GM23248 (cell line): Measurements from ENCODE around the gene SEPTIN2. TPM values are rescaled to one million over a fixed set of nuclear protein-coding genes. Genes with fewer than 3 reads are reported as not detected.

Source experiments
- DNase-seq: peaks from one replicate; pipeline ENCODE4 v3.0.0-alpha.2; 2015
- H2AFZ ChIP-seq: fragments of 200-600 bp; sonication (generic); 2 replicates; pipeline ENCODE4 v1.6.1; 2016; ENCODE audit warnings: antibody characterized with exemption
- H3F3A ChIP-seq: fragments of 200-600 bp; sonication (generic); 2 replicates; pipeline ENCODE4 v1.6.1; 2016; ENCODE audit warnings: mild to moderate bottlenecking, antibody characterized with exemption, mixed run types; ENCODE audit not compliant: insufficient read depth
- H3K27ac ChIP-seq: fragments of 200-600 bp; sonication (generic); 2 replicates; pipeline ENCODE4 v1.5.1; 2016; ENCODE audit warnings: mild to moderate bottlenecking
- H3K27me3 ChIP-seq: fragments of 200-600 bp; sonication (generic); replicated peaks from 2 replicates; pipeline ENCODE4 v1.6.1; 2016; ENCODE audit warnings: mild to moderate bottlenecking; ENCODE audit not compliant: insufficient read depth
- H3K36me3 ChIP-seq: fragments of 200-600 bp; sonication (generic); 2 replicates; pipeline ENCODE4 v1.6.1; 2016; ENCODE audit warnings: low read depth, mild to moderate bottlenecking
- H3K4me1 ChIP-seq: fragments of 200-600 bp; sonication (generic); 2 replicates; pipeline ENCODE4 v1.6.1; 2016; ENCODE audit warnings: mild to moderate bottlenecking; ENCODE audit not compliant: insufficient read depth
- H3K4me2 ChIP-seq: fragments of 200-600 bp; sonication (generic); one replicate; pipeline ENCODE4 v1.6.1; 2016; ENCODE audit warnings: mild to moderate bottlenecking; ENCODE audit not compliant: unreplicated experiment
- H3K4me3 ChIP-seq: fragments of 200-600 bp; sonication (generic); 2 replicates; pipeline ENCODE4 v1.5.1; 2016; ENCODE audit warnings: mild to moderate bottlenecking
- H3K79me2 ChIP-seq: fragments of 200-600 bp; sonication (generic); 2 replicates; pipeline ENCODE4 v1.6.1; 2016; ENCODE audit warnings: mild to moderate bottlenecking; ENCODE audit not compliant: insufficient read depth
- H3K9ac ChIP-seq: fragments of 200-600 bp; sonication (generic); 2 replicates; pipeline ENCODE4 v1.6.1; 2016; ENCODE audit warnings: mild to moderate bottlenecking
- H3K9me2 ChIP-seq: fragments of 200-600 bp; sonication (generic); 2 replicates; pipeline ENCODE4 v1.6.1; 2016; ENCODE audit warnings: mixed run types, mild to moderate bottlenecking, moderate library complexity; ENCODE audit not compliant: insufficient read depth
- H3K9me3 ChIP-seq: fragments of 200-600 bp; sonication (generic); one replicate; pipeline ENCODE4 v1.6.1; 2017; ENCODE audit warnings: low read depth
- H4K20me1 ChIP-seq: fragments of 200-600 bp; sonication (generic); 2 replicates; pipeline ENCODE4 v1.6.0; 2016; ENCODE audit not compliant: insufficient read depth
- EZH2 ChIP-seq: fragments of 200-600 bp; sonication (generic); IDR thresholded peaks from 2 replicates; pipeline ENCODE4 v1.6.1; 2018; ENCODE audit warnings: antibody characterized with exemption, mild to moderate bottlenecking; ENCODE audit not compliant: insufficient read depth, poor library complexity, severe bottlenecking
- EZH2phosphoT487 ChIP-seq: fragments of 200-600 bp; sonication (generic); IDR thresholded peaks from 2 replicates; pipeline ENCODE4 v1.6.1; 2018; ENCODE audit warnings: antibody characterized with exemption, moderate library complexity, mild to moderate bottlenecking, low read depth; ENCODE audit not compliant: insufficient read depth
- WGBS, 2 experiments: methylation state at CpG; one replicate each; pipeline ENCODE4 v1.1.6; 2015 to 2017; ENCODE audit warnings: low lambda C conversion rate in 2 of 2, low coverage in 1 of 2; ENCODE audit errors: missing lambda C conversion rate in 2 of 2; 5-methylcytosine and 5-hydroxymethylcytosine counted together
- in situ Hi-C: fragments of 300-500 bp; cut with MboI; formaldehyde crosslinking; loops from 2 replicates; pipeline ENCODE4 v1.15.0; 2020
- polyA plus RNA-seq: library from polyadenylated mRNA; unstranded; fragments of >200 nt; fragmentation: Nextera tagmentation; extraction: Ambion mirVana; gene quantifications from 2 replicates; pipeline ENCODE4 v1.2.1, GENCODE V29; 2016
- total RNA-seq: library from RNA; depleted of rRNA; stranded (reverse); fragments of >200 nt; shearing (Covaris generic); gene quantifications from 2 replicates; pipeline ENCODE4 v1.2.3, GENCODE V29; 2014

SEPTIN2 gene
- total and polyA plus RNA-seq, 2 experiments from 2014 or later: 499 to 512 TPM

DNA sequence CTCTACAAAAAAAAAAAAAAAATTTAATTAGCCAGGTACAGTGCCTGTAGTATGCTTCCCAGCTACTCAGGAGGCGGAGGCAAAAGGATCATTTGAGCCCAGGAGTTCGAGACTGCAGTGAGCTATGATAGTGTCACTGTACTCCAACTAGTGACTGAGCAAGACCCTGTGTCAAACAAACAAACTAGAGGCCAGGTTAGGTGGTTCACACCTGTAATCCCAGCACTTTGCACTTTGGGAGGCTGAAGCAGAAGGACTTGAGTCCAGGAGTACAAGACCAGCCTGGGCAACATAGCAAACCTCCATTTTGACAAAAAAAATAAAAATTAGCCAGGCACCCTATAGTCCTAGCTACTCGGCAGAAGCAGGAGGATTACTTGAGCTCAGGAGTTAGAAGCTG is 13.6 kb upstream of the SEPTIN2 start:
- H3K9me3 ChIP-seq: no peaks in the 10 kb centered on the region
- H3K4me1 ChIP-seq: no peaks in the 10 kb centered on the region
- H3K27ac ChIP-seq: no peak overlapping the region
- H3K9ac ChIP-seq: no peak overlapping the region
- no peaks in the 10 kb centered on the region for H3K27me3 ChIP-seq
- H3K4me3 ChIP-seq: no peak overlapping the region
- H3K9me2 ChIP-seq: no peaks in the 10 kb centered on the region
- no peak overlapping the region for H3K4me2 ChIP-seq
- H3K36me3 ChIP-seq: 0 out of 2 replicates have a peak, but pooled peaks cover 5% of the 10 kb centered on the region
- DNase-seq: no peak
- peaks cover 100% of the 10 kb centered on the region for H3K79me2 ChIP-seq
- peaks cover 17% of the 10 kb centered on the region for H4K20me1 ChIP-seq
- in situ Hi-C loops: no loop called here
- 81 to 83% methylated on average over 3 of the region's 3 CpGs for WGBS, 2 experiments
- H3F3A ChIP-seq: no peaks in the 10 kb centered on the region
- TF ChIP-seq EZH2 (no peak), EZH2phosphoT487 (no peak)
- H2AFZ ChIP-seq: no peak overlapping the region

DNA sequence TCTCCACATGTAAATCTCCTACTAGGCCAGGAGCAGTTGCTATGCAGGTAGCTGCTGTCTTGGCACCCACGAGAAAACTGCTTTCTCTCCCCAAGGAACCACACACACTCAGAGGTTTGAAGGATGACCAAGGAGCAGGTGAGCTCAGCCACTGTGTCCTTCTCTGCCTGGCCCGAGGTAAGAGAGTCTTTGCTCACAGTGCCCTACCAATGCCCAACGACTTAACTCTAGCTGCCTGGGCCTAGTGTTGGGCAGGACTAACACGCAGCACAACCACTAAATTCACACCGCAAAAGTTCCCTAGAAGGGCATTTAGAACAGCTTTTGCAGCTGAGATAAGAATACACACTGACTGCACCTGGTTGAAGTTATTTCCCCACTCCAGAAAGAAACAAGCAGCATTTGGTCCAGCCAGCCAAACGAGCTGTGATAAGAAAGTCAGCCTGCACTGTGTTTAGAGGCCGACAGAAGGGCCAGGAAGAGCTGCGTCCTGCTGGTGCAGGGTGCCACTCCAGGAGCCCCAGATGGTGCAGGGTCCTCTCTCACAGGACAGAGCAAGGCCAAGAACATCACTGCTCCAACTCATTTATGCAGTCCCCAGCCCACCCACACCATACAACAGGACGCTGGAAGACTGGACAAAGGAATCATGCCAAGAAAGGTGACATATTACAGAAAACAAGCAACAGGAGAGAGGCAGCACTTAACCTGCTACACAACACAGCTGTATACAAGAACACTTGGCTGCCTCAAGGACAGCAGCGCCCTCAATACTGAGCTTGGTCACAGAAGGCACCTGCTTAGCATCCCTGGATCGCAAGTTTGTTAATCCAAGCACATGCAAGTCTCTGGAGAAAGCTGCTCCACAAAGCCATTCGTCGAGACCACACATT is 12.7 kb upstream of the SEPTIN2 start:
- H3K9me2 ChIP-seq: no peaks in the 10 kb centered on the region
- no peaks in the 10 kb centered on the region for H3K9me3 ChIP-seq
- H3K4me3 ChIP-seq: no peak overlapping the region
- H3K27ac ChIP-seq: no peak overlapping the region
- H3K4me1 ChIP-seq: peaks cover 3% of the 10 kb centered on the region; the same call in 1 of the 2 replicates
- H3K27me3 ChIP-seq: no peaks in the 10 kb centered on the region
- WGBS, 2 experiments: 77 to 81% methylated on average over 13 of the region's 13 CpGs
- H3K4me2 ChIP-seq: no peak overlapping the region
- no peak overlapping the region for H2AFZ ChIP-seq
- TF ChIP-seq EZH2phosphoT487 (no peak), EZH2 (no peak)
- H3K79me2 ChIP-seq: peaks cover 100% of the 10 kb centered on the region
- no peak overlapping the region for H3K9ac ChIP-seq
- no peak for DNase-seq
- H3K36me3 ChIP-seq: no peaks in the 10 kb centered on the region
- H4K20me1 ChIP-seq: peaks cover 15% of the 10 kb centered on the region
- no peaks in the 10 kb centered on the region for H3F3A ChIP-seq
- in situ Hi-C loops: no loop called here

DNA sequence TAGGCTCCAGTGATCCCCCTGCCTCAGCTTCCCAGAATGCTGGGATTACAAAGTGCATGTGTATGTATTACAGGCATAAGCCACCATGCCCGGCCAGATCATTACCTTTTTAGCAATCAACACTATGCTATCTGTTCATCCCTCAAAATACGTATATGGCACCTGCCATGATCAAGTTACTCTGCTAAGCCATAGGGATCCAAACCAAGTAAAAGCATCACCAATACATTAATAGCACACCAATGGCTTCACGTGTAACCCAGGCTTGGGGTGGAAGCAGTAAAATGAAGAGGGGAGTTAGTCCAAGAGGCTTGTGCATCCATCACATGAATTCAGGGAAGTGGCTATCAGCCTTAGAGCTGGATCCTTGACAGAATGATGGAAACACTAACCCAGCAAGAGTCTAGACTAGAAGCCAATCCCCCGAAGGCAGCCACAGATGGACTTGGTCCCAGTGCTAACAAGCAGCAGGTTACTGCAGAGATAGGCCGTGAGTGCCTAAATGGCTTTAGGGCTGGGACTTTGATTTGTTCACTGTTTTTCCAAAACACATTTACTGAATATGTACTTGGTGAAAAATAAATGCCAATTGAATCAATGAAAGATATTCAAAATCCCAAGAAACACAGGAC is 11.6 kb upstream of the SEPTIN2 start:
- Histone ChIP-seq H3K9me2 (no peaks in the 10 kb centered on the region), H3F3A (peaks cover 2% of the 10 kb centered on the region), H3K4me2 (no peak overlapping the region), H3K4me1 (peaks cover 5% of the 10 kb centered on the region; the same call in 1 of the 2 replicates), H2AFZ (no peak overlapping the region), H3K79me2 (peaks cover 100% of the 10 kb centered on the region), H3K9me3 (no peaks in the 10 kb centered on the region), H3K9ac (no peak overlapping the region), H3K36me3 (no peaks in the 10 kb centered on the region), H4K20me1 (peaks cover 15% of the 10 kb centered on the region), H3K27me3 (no peaks in the 10 kb centered on the region), H3K4me3 (no peak overlapping the region), H3K27ac (no peak overlapping the region)
- 67 to 69% methylated on average over 5 of the region's 5 CpGs for WGBS, 2 experiments
- TF ChIP-seq EZH2phosphoT487 (no peak), EZH2 (no peak)
- in situ Hi-C loops: no loop called here
- no peak for DNase-seq

DNA sequence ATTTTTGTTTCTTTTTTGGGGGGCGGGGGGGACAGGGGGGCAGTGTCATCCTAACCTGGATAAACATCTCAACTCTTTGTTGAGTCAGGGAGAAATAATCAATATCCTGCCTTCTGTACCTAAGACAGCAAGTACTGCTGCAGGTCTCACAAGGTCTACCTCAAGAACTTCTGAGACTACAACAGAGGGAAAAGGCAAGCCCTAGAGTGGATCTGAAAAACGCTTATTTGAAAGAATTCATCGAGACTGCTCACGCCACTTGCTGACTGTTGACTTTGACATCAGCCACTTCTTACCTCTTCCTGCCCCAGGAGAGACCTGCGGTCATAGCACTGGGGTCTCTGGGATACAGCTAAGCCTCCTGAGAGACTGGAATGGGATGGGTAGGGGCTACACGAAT is 8.7 kb upstream of the SEPTIN2 start:
- Histone ChIP-seq H3K4me1 (peaks cover 26% of the 10 kb centered on the region), H3K9ac (no peak overlapping the region), H3K27ac (no peak overlapping the region), H3K27me3 (no peaks in the 10 kb centered on the region), H3K4me3 (no peak overlapping the region), H3K79me2 (peaks cover 100% of the 10 kb centered on the region), H3K9me3 (no peaks in the 10 kb centered on the region), H2AFZ (no peak overlapping the region), H4K20me1 (peaks cover 31% of the 10 kb centered on the region), H3K4me2 (no peak overlapping the region), H3K36me3 (no peaks in the 10 kb centered on the region), H3K9me2 (no peaks in the 10 kb centered on the region), H3F3A (peaks cover 28% of the 10 kb centered on the region)
- TF ChIP-seq EZH2phosphoT487 (no peak), EZH2 (no peak)
- 80 to 83% methylated on average over 6 of the region's 6 CpGs for WGBS, 2 experiments
- in situ Hi-C loops: no loop called here
- DNase-seq: no peak
